22Rv1 (cell line): Measurements from ENCODE around the gene MYOD1.

Source experiments
- ZFX ChIP-seq: fragments of 450-650 bp; IDR thresholded peaks from 2 replicates; pipeline ENCODE4 v1.6.1; 2017; ENCODE audit warnings: antibody characterized with exemption, borderline replicate concordance
- TF ChIP-seq, protein P1 (sequence below): fragments of 450-650 bp; IDR thresholded peaks from 2 replicates; pipeline ENCODE4 v1.5.1; 2017; ENCODE audit warnings: mild to moderate bottlenecking

- TF ChIP-seq, protein P1, sequence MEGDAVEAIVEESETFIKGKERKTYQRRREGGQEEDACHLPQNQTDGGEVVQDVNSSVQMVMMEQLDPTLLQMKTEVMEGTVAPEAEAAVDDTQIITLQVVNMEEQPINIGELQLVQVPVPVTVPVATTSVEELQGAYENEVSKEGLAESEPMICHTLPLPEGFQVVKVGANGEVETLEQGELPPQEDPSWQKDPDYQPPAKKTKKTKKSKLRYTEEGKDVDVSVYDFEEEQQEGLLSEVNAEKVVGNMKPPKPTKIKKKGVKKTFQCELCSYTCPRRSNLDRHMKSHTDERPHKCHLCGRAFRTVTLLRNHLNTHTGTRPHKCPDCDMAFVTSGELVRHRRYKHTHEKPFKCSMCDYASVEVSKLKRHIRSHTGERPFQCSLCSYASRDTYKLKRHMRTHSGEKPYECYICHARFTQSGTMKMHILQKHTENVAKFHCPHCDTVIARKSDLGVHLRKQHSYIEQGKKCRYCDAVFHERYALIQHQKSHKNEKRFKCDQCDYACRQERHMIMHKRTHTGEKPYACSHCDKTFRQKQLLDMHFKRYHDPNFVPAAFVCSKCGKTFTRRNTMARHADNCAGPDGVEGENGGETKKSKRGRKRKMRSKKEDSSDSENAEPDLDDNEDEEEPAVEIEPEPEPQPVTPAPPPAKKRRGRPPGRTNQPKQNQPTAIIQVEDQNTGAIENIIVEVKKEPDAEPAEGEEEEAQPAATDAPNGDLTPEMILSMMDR = no peak
- no peak for TF ChIP-seq ZFX
Observed at GRCh38 chr11:17711836-17712235, 7.5 kb upstream of the MYOD1 start.
